NCI-H69 (cell line): ENCODE measurements around the gene KCNQ1.
A peak's percentile ranks its signal among the peaks of the same experiment; 100 is the strongest.

Experiments
- DNase-seq: peaks from one replicate; lab custom pipeline; 2025; lab: John Stamatoyannopoulos, UW

The KCNQ1 gene

DNA sequence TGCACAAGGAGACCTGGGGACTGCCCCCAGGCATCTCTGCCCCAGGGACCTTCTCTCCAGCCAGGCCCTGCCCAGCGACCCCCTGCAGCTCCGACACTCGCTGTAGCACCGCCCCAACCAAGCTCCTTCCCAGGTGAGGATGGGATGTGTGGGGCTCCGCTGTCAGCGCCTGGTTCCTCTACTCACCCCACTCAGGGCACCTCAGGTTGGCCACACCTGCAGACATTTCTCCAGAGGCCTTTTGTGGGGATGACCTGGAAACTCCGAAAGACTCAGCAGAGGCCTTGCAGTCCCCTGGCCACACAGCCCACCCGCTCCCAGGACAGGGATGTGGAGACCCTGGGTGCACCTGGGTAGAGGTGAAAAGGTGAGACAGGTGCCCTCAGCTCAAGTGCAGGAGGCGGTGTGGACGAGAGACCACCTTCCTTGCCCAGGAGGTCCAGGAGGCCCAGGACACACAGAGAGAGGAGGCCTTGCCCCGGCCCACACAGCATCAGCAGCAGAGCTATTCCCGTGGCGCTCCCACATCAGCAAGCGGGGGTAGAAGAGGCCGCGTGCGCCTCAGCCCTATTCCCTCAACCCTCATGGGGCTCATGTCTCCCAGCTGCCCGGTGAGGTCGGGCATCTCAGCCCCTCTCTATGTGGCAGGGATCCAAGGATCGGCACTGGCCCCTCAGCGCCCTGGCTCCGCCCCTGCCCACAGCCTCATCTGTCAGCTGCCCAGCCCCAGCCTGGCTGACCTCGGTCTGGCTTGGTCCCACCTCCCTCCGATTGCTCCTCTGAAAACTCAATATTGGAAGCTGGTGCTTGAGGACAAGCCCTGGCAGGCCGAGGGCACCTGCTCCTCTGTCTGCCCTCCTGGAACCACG lies 21.4 kb upstream of the KCNQ1 start:
- DNase-seq, result no peak

DNA sequence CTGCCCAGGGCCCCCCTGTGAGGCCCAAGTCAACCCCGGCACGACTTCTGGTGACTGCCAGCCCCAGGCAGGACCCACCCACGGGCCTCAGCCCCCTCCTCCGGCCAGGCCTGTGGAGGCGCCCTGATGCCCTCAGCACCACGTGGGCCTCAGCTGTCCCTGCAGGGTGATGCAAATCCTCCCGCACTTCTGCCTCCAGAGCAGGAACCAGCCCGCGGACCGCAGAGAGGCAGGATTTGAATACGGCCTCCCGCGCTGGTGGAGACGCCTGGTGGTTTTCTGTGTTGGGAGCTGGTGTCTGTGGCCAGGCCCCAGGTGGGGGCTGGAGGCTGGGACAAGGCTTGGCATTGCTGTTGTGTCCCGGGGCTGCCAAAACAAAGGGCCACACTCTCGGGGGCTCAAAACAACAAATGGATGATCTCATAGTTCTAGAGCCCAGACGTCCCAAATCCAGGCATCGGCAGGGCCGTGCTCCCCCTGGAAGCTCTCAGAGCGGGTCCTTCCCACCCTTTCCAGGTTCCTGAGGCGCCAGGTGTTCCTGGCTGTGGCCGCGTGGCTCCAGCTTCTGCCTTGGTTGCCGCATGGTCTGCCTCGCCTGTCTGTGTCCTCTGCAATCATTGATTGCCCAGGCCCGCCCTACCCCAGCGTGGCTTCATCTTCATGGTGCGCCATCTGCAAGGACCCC lies 19.9 kb upstream of the KCNQ1 start:
- DNase-seq, result no peak

DNA sequence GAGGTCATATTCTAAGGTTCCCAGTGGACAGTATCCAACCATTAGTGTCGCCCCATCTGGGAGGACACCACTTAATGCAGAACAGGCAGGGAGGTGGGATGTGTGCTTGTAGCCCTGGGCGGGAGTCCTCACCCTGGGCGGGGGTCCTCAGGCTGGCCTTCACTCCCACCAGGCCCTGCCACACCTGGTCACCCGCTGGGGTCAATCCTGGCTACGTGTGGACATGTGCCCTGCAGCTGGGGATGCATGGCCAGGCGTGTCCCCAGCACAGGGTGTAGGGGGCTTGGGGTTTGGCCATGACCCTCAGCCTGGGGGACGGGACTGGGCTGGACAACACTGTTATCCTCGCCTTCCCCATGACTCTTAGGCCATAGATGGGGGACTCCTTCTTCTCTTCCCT lies 19.3 kb upstream of the KCNQ1 start:
- DNase-seq, result no peak

DNA sequence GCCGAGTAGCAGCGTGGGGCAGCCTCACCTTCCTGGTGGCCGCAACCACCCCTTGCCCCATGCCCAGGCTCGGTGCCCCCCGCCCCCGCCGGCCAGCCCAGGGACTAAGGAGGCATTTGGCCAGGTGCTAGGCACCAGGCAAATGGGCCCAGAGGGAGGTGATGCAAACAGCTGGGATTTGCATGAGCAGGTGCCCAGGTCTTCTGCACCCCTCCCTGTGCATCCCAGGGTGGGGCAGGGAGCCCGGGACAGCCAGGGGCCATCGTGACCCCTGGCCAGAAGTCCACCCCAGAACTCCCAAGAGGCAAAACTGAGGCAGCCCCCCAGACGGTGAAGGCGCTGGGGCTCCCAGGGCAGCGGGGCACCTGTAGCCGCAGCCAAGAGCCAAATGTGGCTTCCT lies 18.6 kb upstream of the KCNQ1 start:
- no peak for DNase-seq

DNA sequence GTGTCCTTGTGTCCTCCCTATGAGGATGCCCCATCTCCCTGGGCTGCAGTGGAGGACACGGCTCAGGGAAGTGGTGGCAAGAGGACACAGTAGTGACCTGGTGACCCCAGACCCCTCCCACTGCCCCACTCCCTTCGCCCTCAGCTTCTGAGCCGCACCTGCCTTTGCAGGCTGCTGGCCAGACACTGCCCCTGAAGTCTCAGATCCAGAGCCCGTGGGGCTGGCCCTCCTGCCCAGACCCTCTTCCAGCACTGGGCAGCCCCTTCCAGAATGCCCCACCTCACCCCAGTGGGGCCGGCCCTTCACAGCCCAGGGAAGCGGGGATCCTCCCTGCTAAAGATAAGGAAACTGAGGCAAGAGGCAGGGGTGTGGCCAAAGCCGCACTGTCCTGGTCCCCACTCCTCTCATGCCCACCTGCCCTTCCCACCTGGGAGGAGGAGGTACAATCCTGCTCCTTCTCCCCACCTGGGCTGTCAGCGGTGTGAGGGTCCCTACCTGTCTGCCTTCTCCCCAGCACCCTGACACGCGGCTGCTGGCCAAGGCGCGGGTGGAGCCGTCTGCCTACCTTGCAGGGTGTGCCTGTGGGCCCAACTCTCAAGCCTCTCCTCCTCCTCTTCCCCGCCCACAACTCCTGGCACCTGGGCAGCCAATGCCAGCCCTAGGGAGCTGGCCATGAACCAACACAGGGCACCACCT lies 17.8 kb upstream of the KCNQ1 start:
- DNase-seq, result peak; percentile 13

DNA sequence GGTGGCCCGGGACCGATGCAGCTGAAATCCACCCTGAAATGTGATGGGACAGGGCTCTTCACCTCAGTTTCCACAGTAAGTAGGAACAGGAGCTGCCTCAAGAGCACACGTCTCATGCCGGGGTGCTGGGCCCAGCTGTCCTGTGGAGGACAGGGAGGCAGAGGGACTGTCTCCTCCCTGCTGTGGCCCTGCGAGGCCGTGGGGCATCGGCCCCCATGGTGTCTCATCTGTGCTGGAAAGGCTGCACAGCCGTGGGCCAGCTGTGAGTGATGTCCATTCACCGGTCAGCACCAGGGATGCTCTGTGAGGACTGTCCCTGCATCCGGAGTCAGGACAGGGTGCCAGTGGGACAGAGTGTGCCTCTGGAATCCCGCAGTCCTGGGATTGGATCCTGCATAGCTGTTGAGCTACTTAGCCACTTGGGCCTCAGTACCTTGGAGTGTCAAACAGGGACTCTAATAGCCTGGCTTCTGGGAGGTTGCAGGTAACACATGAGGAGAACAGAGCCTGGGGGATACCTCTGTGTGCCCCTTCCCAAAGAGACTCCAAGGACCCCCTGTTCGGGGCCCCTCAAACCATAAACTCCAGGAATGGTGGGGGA lies 17.0 kb upstream of the KCNQ1 start:
- no peak for DNase-seq

DNA sequence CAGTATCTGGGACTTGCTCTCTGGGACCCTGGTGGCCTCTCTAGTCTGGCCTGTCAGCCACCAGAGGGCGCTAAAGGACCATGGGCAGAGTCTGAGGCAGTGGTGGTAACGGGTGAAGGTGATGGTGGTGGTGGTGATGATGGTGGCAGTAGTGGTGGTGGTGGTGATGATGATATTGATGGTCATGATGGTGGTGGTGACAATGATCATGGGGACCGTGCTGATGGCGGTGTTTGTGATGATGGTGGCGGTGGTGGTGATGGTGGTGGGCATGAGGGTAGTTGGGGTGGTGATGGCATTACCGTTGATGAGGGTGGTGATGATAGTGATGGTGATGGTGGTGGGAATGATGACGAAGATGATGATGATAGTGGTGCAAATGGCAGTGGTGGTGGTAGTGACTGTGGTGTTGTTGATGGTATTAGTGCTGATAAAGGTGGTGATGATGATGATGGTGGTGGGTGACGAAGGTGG lies 16.4 kb upstream of the KCNQ1 start:
- peak; percentile 66 for DNase-seq

DNA sequence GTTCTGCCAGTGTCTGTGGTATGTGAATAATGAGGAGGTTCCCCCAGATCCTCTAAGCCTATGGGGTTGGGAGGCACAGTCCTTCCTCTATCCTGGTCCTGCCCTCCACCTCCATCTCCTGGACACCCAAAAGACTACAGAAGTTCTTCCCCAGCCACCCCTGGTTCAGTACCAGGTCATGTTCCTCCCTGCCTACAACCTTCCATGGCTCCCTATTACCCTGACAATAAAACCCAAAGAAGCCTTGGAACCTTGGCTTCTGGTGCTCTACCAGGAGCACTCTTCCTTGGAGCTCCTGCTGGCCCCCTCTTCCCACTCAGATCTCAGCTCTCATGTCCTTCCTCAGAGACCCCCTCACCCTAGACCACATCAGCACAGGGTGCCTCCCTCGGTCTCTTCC lies 13.4 kb upstream of the KCNQ1 start:
- DNase-seq, result no peak

DNA sequence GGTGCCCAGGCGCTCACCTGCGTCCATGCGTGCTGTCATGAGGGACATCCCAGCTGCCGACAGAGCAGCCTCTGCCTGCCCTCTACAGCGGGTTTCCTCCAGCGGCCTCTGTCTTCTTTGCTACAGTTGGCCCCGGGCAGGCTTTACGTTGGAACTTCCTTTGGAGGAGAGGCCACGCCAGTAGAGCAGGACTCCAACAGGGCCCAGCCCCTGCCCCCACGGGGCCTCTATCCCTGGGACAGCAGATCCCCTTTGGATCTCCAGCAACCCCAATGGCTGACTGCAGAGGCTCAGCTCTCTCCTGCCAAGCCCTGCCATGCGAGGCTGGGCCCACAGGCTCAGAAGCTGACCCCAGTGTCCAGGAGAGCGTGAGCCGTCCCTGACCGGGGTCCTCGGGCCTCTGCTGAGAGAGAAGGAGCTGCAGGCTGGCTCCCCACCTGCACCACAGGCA lies 12.6 kb upstream of the KCNQ1 start:
- DNase-seq, result no peak

DNA sequence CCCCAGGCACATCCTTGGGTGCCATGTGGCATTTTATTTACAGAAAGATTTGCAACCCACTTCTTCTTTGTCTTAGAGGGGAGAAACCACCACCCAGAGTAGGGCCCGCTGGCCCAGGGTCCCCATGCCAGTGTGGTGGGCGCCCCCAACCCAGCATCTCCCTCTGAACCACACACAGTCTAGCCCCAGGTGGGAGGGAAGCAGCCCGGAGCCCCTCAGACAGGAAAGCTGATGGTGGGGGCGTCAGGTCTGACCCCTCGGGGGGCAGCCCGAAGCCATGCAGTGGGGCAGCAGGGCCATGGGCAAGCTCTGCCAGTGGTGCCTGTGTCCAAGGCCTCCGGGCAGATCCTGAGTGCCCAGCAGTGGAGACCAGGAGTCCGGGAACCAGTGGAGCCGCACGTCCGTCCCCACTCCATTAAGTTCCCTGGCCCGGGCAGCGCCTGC lies 12.2 kb upstream of the KCNQ1 start:
- no peak for DNase-seq

DNA sequence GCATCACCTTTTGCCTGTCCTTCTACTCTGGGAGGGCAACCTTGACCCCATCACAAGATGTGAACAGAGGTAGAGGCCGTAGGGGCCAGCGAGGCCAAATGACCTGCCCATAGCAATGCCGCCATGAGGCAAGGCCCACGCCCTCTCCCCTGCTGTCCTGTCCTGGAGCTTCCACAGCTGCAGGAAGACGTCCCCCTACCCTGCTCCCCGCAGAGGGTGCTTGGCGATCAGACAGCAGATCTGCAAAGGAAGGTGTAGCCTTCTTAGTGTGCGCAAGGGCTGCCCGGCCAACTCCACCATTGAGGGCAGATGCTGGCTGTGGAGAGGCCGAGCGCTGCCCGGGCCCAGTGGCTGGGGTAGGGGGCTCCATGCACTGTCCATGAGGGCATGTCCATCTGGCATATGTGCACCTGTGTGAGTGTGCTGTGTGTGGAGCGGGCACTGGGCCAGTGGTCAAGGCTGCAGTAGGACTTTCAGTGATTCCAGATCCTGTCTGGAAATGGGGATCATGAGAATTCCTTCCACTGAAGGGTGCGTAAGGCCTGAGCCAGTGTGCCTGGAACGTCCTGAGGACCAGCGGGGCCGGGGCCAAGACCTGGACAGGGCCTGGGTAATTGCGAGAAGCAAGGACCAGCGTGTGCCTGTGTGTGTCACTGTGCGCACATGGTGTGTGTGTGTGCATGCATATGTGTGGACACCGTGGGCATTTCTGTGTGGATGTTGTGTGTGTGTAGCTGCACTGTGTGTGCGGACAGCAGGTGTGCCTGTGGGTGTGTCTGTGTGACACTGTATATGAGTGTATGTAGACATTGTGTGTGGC lies 11.5 kb upstream of the KCNQ1 start:
- DNase-seq, result no peak

DNA sequence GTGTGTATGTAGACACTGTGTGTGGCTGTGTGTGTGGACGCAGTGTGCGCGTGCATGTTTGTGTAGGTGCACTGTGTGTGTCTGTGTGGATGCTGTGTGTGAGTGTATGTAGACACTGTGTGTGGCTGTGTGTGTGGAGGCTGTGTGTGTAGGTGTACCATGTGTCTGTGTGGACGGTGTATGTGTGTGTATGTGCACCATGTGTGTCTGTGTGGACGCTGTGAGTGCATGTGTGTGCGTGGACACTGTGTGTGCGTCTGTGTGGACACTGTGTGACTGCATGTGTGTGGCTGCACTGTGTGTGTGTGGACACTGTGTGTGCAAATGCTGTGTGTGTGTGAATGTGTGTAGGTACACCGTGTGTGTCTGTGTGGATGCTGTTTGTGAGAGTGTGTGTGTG lies 10.8 kb upstream of the KCNQ1 start:
- no peak for DNase-seq

DNA sequence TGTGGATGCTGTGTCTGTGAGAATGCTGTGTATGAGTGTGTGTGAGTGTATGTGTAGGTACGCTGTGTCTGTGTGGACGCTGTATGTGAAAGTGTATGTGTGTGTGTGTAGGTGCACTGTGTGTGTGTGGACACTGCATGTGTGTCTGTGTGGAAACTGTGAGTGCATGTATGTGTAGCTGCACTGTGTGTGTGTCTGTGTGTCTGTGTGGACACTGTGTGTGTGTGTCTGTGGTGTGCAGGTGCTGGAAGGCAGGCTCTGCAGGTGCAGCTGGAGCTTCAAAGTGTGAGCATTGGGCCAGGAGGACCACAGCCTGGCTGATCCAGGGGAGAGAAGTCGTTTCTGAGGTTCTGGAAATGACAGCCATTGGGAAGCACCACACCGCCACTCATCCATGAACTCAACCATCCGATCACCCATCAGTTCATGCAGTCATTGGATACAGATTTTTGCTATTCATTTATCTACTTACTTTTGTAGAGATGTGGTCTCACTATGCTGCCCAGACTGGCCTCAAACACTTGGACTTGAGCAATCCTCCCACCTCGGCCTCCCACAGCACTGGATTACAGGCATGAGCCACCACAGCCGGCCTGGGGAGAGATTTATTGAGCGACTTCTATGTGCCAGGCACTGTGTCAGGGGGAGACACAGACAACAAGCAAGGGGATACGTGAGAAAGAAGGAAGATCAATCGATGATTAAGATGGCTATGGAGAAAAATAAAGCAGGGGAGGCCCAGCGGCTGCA lies 10.1 kb upstream of the KCNQ1 start:
- DNase-seq, result no peak

DNA sequence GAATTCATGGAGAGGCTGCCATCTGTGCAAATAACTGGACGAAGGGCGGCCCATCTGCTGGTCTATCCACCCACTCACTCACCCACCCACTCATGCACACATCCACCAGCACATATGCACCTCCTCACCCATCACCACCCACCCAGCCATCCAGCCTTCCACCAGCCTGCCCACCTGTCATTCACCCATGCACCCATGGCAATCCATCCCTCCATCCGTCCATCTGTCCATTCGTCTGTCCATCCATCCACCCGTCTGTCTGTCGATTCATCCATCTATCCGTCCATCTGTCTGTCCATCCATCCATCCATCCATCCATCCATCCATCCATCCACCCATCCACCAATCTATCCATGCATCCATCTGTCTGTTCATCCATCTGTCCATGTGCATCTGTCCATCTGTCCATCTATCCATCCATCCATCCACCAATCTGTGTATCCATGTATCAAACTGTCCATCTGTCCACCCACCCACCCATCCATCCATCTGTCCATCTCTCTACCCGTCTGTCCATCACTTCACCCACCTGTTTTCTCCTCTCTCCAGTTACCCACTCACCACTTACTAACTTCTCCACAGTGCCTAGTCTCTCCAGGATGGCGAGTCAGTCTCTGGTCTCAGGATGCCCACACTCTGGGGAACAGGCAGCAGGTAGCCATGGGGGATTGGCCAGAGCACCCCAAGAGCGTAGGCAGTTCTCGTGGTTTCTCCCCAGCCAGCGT lies 9.4 kb upstream of the KCNQ1 start:
- no peak for DNase-seq

DNA sequence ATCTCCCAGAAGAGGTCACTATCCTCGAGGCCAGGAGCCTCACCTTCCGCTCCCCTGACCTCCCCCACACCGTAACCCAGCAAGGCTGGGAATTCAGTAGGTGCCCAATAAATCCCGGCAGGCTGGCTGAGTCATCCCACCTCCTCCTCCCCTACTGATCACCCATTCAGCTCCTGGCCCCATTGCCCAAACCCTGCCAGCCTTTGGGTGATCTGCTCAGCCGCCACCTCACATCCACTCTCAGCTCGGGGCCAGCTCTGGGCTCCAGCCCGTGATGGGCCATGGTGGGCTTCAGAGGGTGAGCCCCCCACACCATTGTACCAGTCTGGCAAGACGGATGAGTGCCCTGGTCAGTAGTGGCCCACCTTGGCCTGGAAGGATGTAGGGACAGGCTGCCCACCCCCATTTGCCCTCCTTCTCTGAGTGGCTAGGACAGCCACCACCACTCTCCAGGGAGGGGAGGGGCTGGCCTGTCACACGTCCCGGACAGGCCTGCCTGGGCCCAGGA lies 8.7 kb upstream of the KCNQ1 start:
- DNase-seq, result no peak

DNA sequence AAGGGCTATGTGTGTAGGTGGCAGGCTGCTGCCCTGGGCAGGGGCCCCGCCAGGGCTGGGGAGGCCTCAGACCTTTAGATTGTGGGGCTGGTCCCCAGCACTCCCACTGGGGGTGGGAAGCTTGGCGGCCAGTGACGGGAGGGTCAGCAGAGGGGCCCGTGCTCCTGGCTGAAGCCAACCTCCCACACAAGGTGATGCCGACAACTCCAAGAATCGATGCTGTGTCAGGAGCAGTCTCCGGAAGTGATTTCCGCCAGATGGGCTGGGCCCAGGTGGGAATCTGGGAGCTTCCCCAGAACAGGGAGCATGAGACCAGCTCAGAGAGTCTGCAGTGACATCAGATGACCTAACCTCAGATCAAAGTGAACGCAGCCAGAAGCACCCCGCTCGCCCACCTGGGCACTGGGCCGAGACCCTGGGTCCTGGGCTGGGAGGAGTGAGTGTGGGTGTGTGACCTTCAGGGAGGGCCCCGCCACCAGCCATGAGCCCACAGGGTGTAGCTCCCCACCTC lies 8.2 kb upstream of the KCNQ1 start:
- DNase-seq, result no peak

DNA sequence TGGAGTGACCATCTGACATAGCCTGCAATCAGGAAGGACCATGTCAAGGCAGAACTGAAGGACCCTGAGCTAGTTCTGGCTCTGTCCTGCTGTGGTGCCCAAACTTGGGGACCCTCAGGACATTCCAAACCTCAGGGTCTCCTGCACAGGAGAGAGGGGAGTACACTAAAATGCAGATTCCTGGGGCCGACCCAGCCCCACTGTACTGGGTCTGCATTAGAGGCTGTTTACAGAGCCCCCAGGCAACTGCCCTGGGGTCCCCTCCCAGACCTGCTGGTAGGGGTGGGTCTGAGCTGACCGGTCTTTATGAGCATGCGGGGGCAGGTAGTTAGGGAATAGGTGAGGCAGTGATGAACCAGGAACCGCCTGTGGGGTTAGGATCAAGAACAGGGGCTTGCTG lies 7.3 kb upstream of the KCNQ1 start:
- no peak for DNase-seq

DNA sequence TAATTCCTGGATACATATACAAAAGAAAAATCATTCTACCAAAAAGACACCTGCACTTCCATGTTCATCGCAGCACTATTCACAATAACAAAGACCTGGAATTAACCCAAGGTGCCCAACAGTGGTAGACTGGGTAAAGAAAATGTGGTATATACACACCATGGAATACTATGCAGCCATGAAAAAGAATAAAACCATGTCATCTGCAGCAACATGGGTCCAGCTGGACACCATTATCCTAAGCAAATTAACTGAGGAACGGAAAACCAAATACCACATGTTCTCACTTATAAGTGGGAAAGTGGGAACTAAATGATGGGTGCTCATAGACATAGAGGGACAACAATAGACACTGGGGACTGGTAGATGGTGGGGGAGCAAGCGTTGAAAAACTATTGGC lies 5.0 kb upstream of the KCNQ1 start:
- DNase-seq, result no peak

DNA sequence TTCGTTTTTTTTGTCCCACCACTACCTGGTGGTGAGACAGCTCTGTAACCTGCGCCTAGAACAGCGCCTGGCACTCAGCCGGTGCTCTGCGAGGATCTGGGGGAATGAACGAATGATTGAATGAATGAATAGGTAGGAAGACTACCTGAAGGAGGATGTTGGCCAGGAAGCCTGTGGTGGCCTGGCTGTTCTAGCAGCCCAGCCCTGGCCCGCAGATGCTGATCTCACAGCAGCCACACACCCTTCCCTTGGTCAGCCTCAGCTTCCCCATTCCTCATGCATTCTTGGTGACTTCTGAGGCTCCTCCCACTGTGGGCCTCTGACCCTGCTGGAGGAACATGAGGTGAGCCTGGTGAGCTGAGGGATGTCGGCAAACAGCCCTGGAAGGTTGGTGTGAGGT lies 4.2 kb upstream of the KCNQ1 start:
- no peak for DNase-seq

DNA sequence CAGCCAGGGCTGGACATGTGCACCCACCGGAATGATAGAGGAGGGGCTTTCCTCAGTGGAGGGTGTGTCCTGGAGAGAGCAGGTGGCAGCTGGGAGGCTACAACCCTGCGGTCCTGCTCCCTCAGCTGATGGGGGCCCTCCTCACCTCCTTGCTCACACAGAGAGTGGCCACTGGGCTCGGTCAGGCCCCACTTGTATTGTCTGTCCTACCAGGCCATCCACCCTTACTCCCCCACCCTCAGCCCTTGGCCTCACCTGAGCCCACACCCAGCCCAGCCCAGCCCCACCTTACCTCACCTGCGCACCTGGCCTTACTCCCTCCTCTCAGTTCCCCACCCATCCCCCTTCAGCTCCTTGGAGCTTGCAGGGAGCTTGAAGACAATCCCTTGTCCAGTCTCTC lies 3.6 kb upstream of the KCNQ1 start:
- DNase-seq, result no peak
